Measurements from ENCODE around the gene STK4. TPM values are rescaled to one million over a fixed set of nuclear protein-coding genes. Genes with fewer than 3 reads are reported as not detected.

STK4 gene
- total RNA-seq, 2 experiments from 2014 or later = 265 to 277 TPM

DNA sequence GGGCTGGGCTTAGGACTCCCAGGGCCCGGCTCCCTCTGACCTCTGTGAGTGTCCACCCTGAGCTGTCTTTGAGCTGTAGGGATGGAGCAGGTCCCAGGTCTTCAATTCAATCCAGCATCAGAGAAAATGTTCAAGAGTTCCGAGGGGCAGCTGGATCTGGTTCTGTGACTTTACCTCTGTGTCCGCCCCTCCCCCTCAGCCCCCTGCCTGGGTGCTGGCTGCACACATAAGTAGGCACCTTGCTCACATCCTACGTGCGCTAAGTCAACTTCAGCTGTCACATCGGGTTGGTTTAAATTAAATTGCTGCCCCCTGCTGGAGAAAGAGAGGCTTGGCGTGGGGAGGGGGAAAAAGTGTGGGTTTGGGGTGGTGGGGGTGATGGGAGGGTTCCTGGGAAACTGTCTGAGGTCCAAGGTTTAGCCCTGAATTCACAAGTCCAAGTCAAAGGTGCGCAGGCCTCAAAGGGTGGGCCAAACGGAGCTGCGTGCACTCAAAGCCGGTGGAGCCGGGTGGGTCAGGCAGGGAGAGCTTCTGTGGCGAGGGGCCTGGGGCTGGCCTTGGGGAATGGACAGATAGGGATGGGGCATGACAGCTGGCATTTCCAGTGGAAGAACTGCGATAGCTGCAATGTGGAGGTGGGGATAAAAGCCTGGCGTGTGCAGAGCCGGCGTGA is 145.6 kb downstream of the STK4 start:
- POLR2A ChIA-PET = no interaction called here

DNA sequence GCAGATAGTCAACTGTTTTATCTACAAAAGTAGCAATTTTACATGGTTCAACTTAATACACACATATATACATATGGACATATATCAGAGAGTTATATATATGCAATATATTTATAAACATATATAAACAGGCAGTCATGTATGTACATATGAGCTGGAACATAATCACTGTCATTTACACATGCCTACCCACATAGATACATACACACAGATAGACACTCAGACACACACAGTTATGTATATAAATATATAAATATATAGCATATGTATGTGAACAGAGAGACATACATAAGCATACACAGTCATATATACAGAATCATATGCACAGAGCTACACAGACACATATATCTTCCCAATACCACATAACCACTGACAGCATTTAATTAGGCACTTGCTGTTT is 146.4 kb downstream of the STK4 start:
- H3K36me3 ChIP-seq (ENCODE audit: insufficient read depth, low read length) = no peaks in the 10 kb centered on the region
- H3K9me3 Mint-ChIP-seq = no peaks in the 10 kb centered on the region
- H3K27ac ChIP-seq (ENCODE audit: low read depth in 1 of 2, low read length in 2 of 2) = no peak overlapping the region
- H3K4me1 ChIP-seq (ENCODE audit: insufficient read depth, low read length) = peaks cover 6% of the 10 kb centered on the region
- H3K27me3 ChIP-seq (ENCODE audit: control insufficient read depth in 1 of 2, insufficient read depth in 2 of 2, low read length in 2 of 2) = peaks cover 0 to 4% of the 10 kb centered on the region in 2 experiments
- ChIA-PET CTCF (interaction anchor here (1.2 kb wide), 1 partner anchor 15 kb away, joined by 4 read pairs; no protein-coding TSS in a partner anchor), POLR2A (no interaction called here)
- H3K4me1 Mint-ChIP-seq (ENCODE audit: low read depth) = peaks cover 5% of the 10 kb centered on the region
- no peaks in the 10 kb centered on the region for H3K27me3 Mint-ChIP-seq
- no peaks in the 10 kb centered on the region for H3K36me3 Mint-ChIP-seq (ENCODE audit: low read depth)
- no peak overlapping the region for H3K4me3 Mint-ChIP-seq
- no peak overlapping the region for H3K27ac Mint-ChIP-seq
- no peaks in the 10 kb centered on the region for H3K9me3 ChIP-seq (ENCODE audit: control insufficient read depth in 1 of 2, insufficient read depth in 1 of 2, low read length in 2 of 2)
- ATAC-seq (ENCODE audit: poor library complexity) = no peak
- TF ChIP-seq, protein P1, sequence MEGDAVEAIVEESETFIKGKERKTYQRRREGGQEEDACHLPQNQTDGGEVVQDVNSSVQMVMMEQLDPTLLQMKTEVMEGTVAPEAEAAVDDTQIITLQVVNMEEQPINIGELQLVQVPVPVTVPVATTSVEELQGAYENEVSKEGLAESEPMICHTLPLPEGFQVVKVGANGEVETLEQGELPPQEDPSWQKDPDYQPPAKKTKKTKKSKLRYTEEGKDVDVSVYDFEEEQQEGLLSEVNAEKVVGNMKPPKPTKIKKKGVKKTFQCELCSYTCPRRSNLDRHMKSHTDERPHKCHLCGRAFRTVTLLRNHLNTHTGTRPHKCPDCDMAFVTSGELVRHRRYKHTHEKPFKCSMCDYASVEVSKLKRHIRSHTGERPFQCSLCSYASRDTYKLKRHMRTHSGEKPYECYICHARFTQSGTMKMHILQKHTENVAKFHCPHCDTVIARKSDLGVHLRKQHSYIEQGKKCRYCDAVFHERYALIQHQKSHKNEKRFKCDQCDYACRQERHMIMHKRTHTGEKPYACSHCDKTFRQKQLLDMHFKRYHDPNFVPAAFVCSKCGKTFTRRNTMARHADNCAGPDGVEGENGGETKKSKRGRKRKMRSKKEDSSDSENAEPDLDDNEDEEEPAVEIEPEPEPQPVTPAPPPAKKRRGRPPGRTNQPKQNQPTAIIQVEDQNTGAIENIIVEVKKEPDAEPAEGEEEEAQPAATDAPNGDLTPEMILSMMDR (IDR thresholded peaks at IDR 0.05) = no peak
- no peak overlapping the region for H3K4me3 ChIP-seq (ENCODE audit: low read length)
- intact Hi-C loops (cut with DNase I, micrococcal nuclease) = no loop called here
- DNase-seq = no peak

More for the DNA sequence above, 145.6 kb downstream of the STK4 start:
- Mint-ChIP-seq H3K36me3 (ENCODE audit: low read depth) (no peaks in the 10 kb centered on the region), H3K27me3 (no peaks in the 10 kb centered on the region), H3K27ac (no peak overlapping the region), H3K9me3 (no peaks in the 10 kb centered on the region), H3K4me3 (no peak overlapping the region), H3K4me1 (ENCODE audit: low read depth) (peaks cover 5% of the 10 kb centered on the region)
- H3K4me3 ChIP-seq (ENCODE audit: low read length) = no peak overlapping the region
- no peaks in the 10 kb centered on the region for H3K36me3 ChIP-seq (ENCODE audit: insufficient read depth, low read length)
- intact Hi-C loops (cut with DNase I, micrococcal nuclease) = no loop called here
- H3K27me3 ChIP-seq (ENCODE audit: control insufficient read depth in 1 of 2, insufficient read depth in 2 of 2, low read length in 2 of 2) = peaks cover 0 to 4% of the 10 kb centered on the region in 2 experiments
- TF ChIP-seq, protein P1 (IDR thresholded peaks at IDR 0.05) = peak; percentile 40
- DNase-seq (peak in 4 of 14 experiments; percentile 13 to 37 (median 26)), ATAC-seq (ENCODE audit: poor library complexity) (no peak)
- H3K27ac ChIP-seq (ENCODE audit: low read depth in 1 of 2, low read length in 2 of 2) = no peak overlapping the region
- H3K4me1 ChIP-seq (ENCODE audit: insufficient read depth, low read length) = peaks cover 6% of the 10 kb centered on the region
- H3K9me3 ChIP-seq (ENCODE audit: control insufficient read depth in 1 of 2, insufficient read depth in 1 of 2, low read length in 2 of 2) = no peaks in the 10 kb centered on the region
- CTCF ChIA-PET = interaction anchor here (1.1 to 2.2 kb wide), 3 partner anchors 14 to 101 kb away, joined by 4 to 5 read pairs (median 4); no protein-coding TSS in a partner anchor

DNA sequence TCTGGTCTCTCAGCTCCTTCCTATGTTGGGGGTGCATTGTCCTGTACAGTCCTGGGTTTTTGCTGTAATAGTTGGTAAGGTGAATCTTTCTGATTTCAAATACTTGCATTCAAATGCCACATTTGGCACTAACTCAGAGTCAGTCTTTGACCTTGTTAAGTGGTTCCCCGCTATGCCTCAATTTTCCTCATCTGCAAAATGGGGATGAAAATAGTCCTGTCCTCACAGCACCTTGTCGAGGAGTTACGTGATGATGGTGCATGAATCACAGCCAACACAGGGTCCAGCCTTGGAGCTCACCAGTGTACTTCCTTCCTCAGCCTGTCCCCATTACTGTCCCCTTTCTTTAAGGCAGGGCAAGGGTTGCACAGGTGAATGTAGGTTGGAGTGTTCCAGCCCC is 147.6 kb downstream of the STK4 start:
- ChIA-PET POLR2A (no interaction called here), CTCF (no interaction called here)
- no peaks in the 10 kb centered on the region for H3K36me3 Mint-ChIP-seq (ENCODE audit: low read depth)
- no peaks in the 10 kb centered on the region for H3K27me3 Mint-ChIP-seq
- Histone ChIP-seq H3K4me3 (ENCODE audit: low read length) (no peak overlapping the region), H3K9me3 (ENCODE audit: control insufficient read depth in 1 of 2, insufficient read depth in 1 of 2, low read length in 2 of 2) (no peaks in the 10 kb centered on the region), H3K27me3 (ENCODE audit: control insufficient read depth in 1 of 2, insufficient read depth in 2 of 2, low read length in 2 of 2) (peaks cover 0 to 4% of the 10 kb centered on the region in 2 experiments), H3K27ac (ENCODE audit: low read depth in 1 of 2, low read length in 2 of 2) (no peak overlapping the region), H3K4me1 (ENCODE audit: insufficient read depth, low read length) (peaks cover 6% of the 10 kb centered on the region), H3K36me3 (ENCODE audit: insufficient read depth, low read length) (no peaks in the 10 kb centered on the region)
- ATAC-seq (ENCODE audit: poor library complexity) (no peak), DNase-seq (no peak)
- no peak overlapping the region for H3K27ac Mint-ChIP-seq
- no peaks in the 10 kb centered on the region for H3K9me3 Mint-ChIP-seq
- TF ChIP-seq, protein P1 (IDR thresholded peaks at IDR 0.05) = no peak
- peaks cover 5% of the 10 kb centered on the region for H3K4me1 Mint-ChIP-seq (ENCODE audit: low read depth)
- intact Hi-C loops (cut with DNase I, micrococcal nuclease) = no loop called here
- no peak overlapping the region for H3K4me3 Mint-ChIP-seq

Data from CD4-positive, alpha-beta T cell (primary cell).